A673 (cell line): ENCODE data around the gene NCKAP5.

Experiments
- CTCF ChIP-seq: fragments of 300-800, 200-600 bp; sonication (generic); conservative IDR thresholded peaks from 2 replicates; pipeline ENCODE4 v1.5.1; 2017; ENCODE audit warnings: low read depth, mild to moderate bottlenecking, antibody characterized with exemption, low read length, moderate library complexity, mixed read lengths
- EZH2 ChIP-seq: fragments of 200-600 bp; sonication (generic); IDR thresholded peaks from 2 replicates; pipeline ENCODE4 v1.6.1; 2017; ENCODE audit warnings: borderline replicate concordance, low read depth, mild to moderate bottlenecking, mixed read lengths, antibody characterized with exemption, low read length; ENCODE audit not compliant: poor library complexity, severe bottlenecking

DNA sequence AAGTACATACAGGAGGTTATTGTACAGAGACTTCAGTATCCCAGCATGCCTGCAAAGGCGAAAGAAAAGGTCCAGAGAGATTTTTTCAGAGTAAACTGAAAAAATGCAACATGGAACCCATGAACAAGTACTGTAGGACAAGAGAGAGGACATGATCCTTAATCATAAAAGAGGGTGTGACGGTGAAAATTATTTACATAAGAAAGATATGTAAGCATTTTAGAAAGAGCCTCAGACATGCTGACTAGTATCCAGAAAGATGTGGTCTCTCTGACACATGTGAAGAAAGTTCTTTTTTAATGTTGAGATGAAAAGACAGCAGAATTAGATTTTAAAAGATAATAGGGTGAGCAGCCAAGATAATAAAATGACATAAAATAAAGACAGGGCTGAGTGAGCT is 262.0 kb downstream of the NCKAP5 start:
- TF ChIP-seq CTCF (no peak), EZH2 (no peak)
